Measurements from ENCODE around the gene SIGLEC1. TPM values are rescaled to one million over a fixed set of nuclear protein-coding genes. Genes with fewer than 3 reads are reported as not detected.

Gene SIGLEC1
- total and polyA plus RNA-seq, 2 of the 4 experiments (the other 2 are of a cell fraction): not detected

DNA sequence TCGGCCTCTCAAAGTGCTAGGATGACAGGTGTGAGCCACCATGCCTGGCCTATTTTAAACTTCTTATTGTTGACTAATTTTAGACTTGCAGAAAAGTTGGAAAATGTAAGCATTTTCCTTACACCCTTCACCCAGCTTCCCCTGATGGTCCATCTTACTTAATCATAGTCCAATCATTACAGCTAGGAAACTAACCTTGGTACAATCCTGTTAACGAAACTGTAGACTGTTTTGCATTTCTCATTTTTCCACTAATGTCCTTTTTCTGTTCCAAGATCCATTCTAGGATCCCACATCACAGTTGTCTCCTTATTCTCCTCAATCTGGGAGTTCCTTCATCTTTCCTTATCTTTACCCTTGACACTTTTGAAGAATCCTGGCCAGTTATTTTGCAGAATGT lies 48.5 kb downstream of the SIGLEC1 start:
- H3K18ac ChIP-seq (ENCODE audit: low read depth, low read length): no peak overlapping the region
- no peak overlapping the region for H3K9ac ChIP-seq (ENCODE audit: low read depth, low read length)
- dilution Hi-C loops (cut with HindIII; ENCODE audit: low sequenced_read_pairs, unreplicated experiment): no loop called here
- no peaks in the 10 kb centered on the region for H3K9me1 ChIP-seq (ENCODE audit: insufficient read depth, low read length)
- peaks cover 49% of the 10 kb centered on the region for H3K27me3 ChIP-seq (ENCODE audit: control insufficient read depth, insufficient read depth, low read length)
- no peak overlapping the region for H2BK5ac ChIP-seq (ENCODE audit: low read depth, low read length, poor library complexity, severe bottlenecking)
- H4K5ac ChIP-seq (ENCODE audit: low read depth, low read length): no peak overlapping the region
- no peak overlapping the region for H3K27ac ChIP-seq (ENCODE audit: insufficient read depth, low read length)
- H2AK9ac ChIP-seq (replicated peaks; ENCODE audit: low read depth, low read length, poor library complexity): no peak overlapping the region
- no peak overlapping the region for H3K23ac ChIP-seq (ENCODE audit: low read depth, low read length)
- no peak overlapping the region for H2AFZ ChIP-seq (replicated peaks; ENCODE audit: low read length, poor library complexity)
- ATAC-seq (ENCODE audit: low read depth): no peak
- DNase-seq: no peak
- no peaks in the 10 kb centered on the region for H3K79me1 ChIP-seq (ENCODE audit: low read depth in 1 of 2, low read length in 2 of 2)
- H4K8ac ChIP-seq (ENCODE audit: low read depth in 2 of 2, low read length in 2 of 2): no peak overlapping the region
- in situ Hi-C loops (cut with MboI; ENCODE audit: low sequenced_read_pairs): no loop called here
- H4K20me1 ChIP-seq (ENCODE audit: insufficient read depth, low read length): 0 out of 2 replicates have a peak, but pooled peaks cover 3% of the 10 kb centered on the region
- H3K4me2 ChIP-seq (ENCODE audit: low read depth, low read length): no peak overlapping the region
- H3K4me1 ChIP-seq (ENCODE audit: control insufficient read depth, insufficient read depth, low read length): no peaks in the 10 kb centered on the region
- no peaks in the 10 kb centered on the region for H3K9me3 ChIP-seq (ENCODE audit: control insufficient read depth, insufficient read depth, low read length)
- H2BK20ac ChIP-seq (ENCODE audit: low read depth, low read length): no peak overlapping the region
- no peak overlapping the region for H3K56ac ChIP-seq (ENCODE audit: extremely low read depth, insufficient read depth, low read length)
- TF ChIP-seq MAFK (IDR thresholded peaks at IDR 0.05; ENCODE audit: low read depth, low read length): no peak
- no peak for TF ChIP-seq RAD21 (IDR thresholded peaks at IDR 0.05; ENCODE audit: low read length)
- TF ChIP-seq CTCF (conservative IDR thresholded peaks at IDR 0.05; ENCODE audit: low read depth, low read length): no peak
- TF ChIP-seq BHLHE40 (IDR thresholded peaks at IDR 0.05; ENCODE audit: low read depth, low read length): no peak
- no peak for TF ChIP-seq POLR2A (IDR thresholded peaks at IDR 0.05; ENCODE audit: low read depth, low read length)
- TF ChIP-seq CEBPB (IDR thresholded peaks at IDR 0.05; ENCODE audit: low read depth, low read length): no peak
- no peak for TF ChIP-seq USF2 (IDR thresholded peaks at IDR 0.05; ENCODE audit: low read depth, low read length)
- no peaks in the 10 kb centered on the region for H3K36me3 ChIP-seq (ENCODE audit: control insufficient read depth, insufficient read depth, low read length)
- H2AK5ac ChIP-seq (ENCODE audit: low read depth, low read length): no peak overlapping the region
- POLR2A ChIA-PET (ENCODE audit: unreplicated experiment): no interaction called here
- no peak overlapping the region for H4K91ac ChIP-seq (ENCODE audit: insufficient read depth, low read depth, low read length)
- no peak overlapping the region for H3K14ac ChIP-seq (replicated peaks; ENCODE audit: low read depth, low read length)
- no peak overlapping the region for H2BK15ac ChIP-seq (ENCODE audit: low read depth, low read length)
- no peak overlapping the region for H3K4me3 ChIP-seq (ENCODE audit: insufficient read depth, low read depth, low read length)
- intact Hi-C loops (cut with micrococcal nuclease): no loop called here
- CTCF ChIA-PET: interaction anchor here (0.6 kb wide), 1 partner anchor 526 kb away, joined by 4 read pairs; no protein-coding TSS in a partner anchor
- WGBS, 2 experiments (ENCODE audit: extremely low coverage in 2 of 2, insufficient read length in 1 of 2): 50% methylated on average over 1 of the region's 2 CpGs; no CpG with 5 or more reads in 1 of the 2 experiments
- BruUV-seq (replicated peaks): no TSS peak
- no peak overlapping the region for H3K4ac ChIP-seq (ENCODE audit: low read depth, low read length)
- H2BK120ac ChIP-seq (ENCODE audit: low read depth, low read length): no peak overlapping the region

Measured in IMR-90 (cell line).